NT2/D1 (cell line): ENCODE measurements around the gene NTN1.

Experiments used
- DNase-seq: peaks from one replicate; pipeline ENCODE4 v3.0.0-alpha.2; 2011; ENCODE audit warnings: low read depth, low spot score
- H3K27me3 ChIP-seq: 2 replicates; pipeline ENCODE4 v1.6.0; 2011; ENCODE audit warnings: mild to moderate bottlenecking; ENCODE audit not compliant: insufficient read length, insufficient read depth
- H3K36me3 ChIP-seq: 2 replicates; pipeline ENCODE4 v1.6.1; 2011; ENCODE audit warnings: mild to moderate bottlenecking, low read length, mixed read lengths; ENCODE audit not compliant: insufficient read depth, insufficient read length
- H3K4me1 ChIP-seq: 2 replicates; pipeline ENCODE4 v1.5.1; 2011; ENCODE audit not compliant: insufficient read depth, insufficient read length
- H3K4me3 ChIP-seq: 2 replicates; pipeline ENCODE4 v1.5.1; 2011; ENCODE audit warnings: low read depth; ENCODE audit not compliant: insufficient read length
- H3K9ac ChIP-seq: 2 replicates; pipeline ENCODE4 v1.6.0; 2011; ENCODE audit warnings: low read depth; ENCODE audit not compliant: insufficient read length
- H3K9me3 ChIP-seq: 2 replicates; pipeline ENCODE4 v1.5.1; 2011; ENCODE audit warnings: mild to moderate bottlenecking, low read length; ENCODE audit not compliant: insufficient read depth
- SUZ12 ChIP-seq: IDR thresholded peaks from 2 replicates; pipeline ENCODE4 v1.6.1; 2011; ENCODE audit not compliant: insufficient read length, insufficient read depth; ENCODE audit errors: extremely low read depth
- YY1 ChIP-seq: IDR thresholded peaks from 2 replicates; pipeline ENCODE4 v1.6.1; 2011; ENCODE audit not compliant: insufficient read length, insufficient read depth
- ZNF274 ChIP-seq: IDR thresholded peaks from 2 replicates; pipeline ENCODE4 v1.6.1; 2011; ENCODE audit warnings: mild to moderate bottlenecking, low read depth, low read length

The NTN1 gene

GRCh38 chr17:9232591-9233270, 211.4 kb downstream of the NTN1 start:
- H3K9me3 ChIP-seq: no peaks in the 10 kb centered on the region
- H3K4me3 ChIP-seq: no peak overlapping the region
- no peak overlapping the region for H3K9ac ChIP-seq
- H3K27me3 ChIP-seq: no peaks in the 10 kb centered on the region
- peaks cover 2% of the 10 kb centered on the region for H3K4me1 ChIP-seq
- DNase-seq: no peak
- H3K36me3 ChIP-seq: no peaks in the 10 kb centered on the region
- no peak for TF ChIP-seq ZNF274

- peaks cover 2% of the 10 kb centered on the region for H3K4me1 ChIP-seq
- no peak overlapping the region for H3K9ac ChIP-seq
- TF ChIP-seq YY1: no peak
- TF ChIP-seq ZNF274: no peak
- no peak for TF ChIP-seq SUZ12
- no peaks in the 10 kb centered on the region for H3K9me3 ChIP-seq
- no peak for DNase-seq
- no peak overlapping the region for H3K4me3 ChIP-seq
- H3K27me3 ChIP-seq: no peaks in the 10 kb centered on the region
- H3K36me3 ChIP-seq: no peaks in the 10 kb centered on the region
These were observed 211.9 kb downstream of the NTN1 start for GRCh38 chr17:9233271-9233599.

GRCh38 chr17:9233761-9234160, 212.5 kb downstream of the NTN1 start:
- DNase-seq: no peak
- Histone ChIP-seq H3K4me3 (no peak overlapping the region), H3K27me3 (peaks cover 2% of the 10 kb centered on the region), H3K9me3 (no peaks in the 10 kb centered on the region), H3K36me3 (no peaks in the 10 kb centered on the region), H3K4me1 (peaks cover 2% of the 10 kb centered on the region), H3K9ac (no peak overlapping the region)
- TF ChIP-seq YY1: no peak

- peaks cover 8% of the 10 kb centered on the region for H3K27me3 ChIP-seq
- no peaks in the 10 kb centered on the region for H3K36me3 ChIP-seq
- no peak overlapping the region for H3K4me3 ChIP-seq
- H3K9me3 ChIP-seq: no peaks in the 10 kb centered on the region
- no peak for DNase-seq
- peaks cover 7% of the 10 kb centered on the region for H3K4me1 ChIP-seq
- TF ChIP-seq ZNF274 (no peak), YY1 (no peak), SUZ12 (no peak)
- no peak overlapping the region for H3K9ac ChIP-seq
These were observed 213.2 kb downstream of the NTN1 start for GRCh38 chr17:9234389-9234945.

- no peaks in the 10 kb centered on the region for H3K9me3 ChIP-seq
- no peaks in the 10 kb centered on the region for H3K36me3 ChIP-seq
- no peak for DNase-seq
- peaks cover 8% of the 10 kb centered on the region for H3K27me3 ChIP-seq
- no peak overlapping the region for H3K4me3 ChIP-seq
- TF ChIP-seq YY1 (no peak), SUZ12 (no peak), ZNF274 (no peak)
- H3K9ac ChIP-seq: no peak overlapping the region
- H3K4me1 ChIP-seq: peaks cover 11% of the 10 kb centered on the region
These were observed 214.0 kb downstream of the NTN1 start for GRCh38 chr17:9235346-9235745.

- no peak for DNase-seq
- peaks cover 8% of the 10 kb centered on the region for H3K27me3 ChIP-seq
- H3K4me1 ChIP-seq: peaks cover 19% of the 10 kb centered on the region
- no peak for TF ChIP-seq SUZ12
- TF ChIP-seq YY1: no peak
- no peak for TF ChIP-seq ZNF274
- no peak overlapping the region for H3K9ac ChIP-seq
- H3K4me3 ChIP-seq: no peak overlapping the region
- H3K9me3 ChIP-seq: no peaks in the 10 kb centered on the region
- H3K36me3 ChIP-seq: no peaks in the 10 kb centered on the region
These were observed 215.2 kb downstream of the NTN1 start for GRCh38 chr17:9236286-9237052.

GRCh38 chr17:9237053-9237410, 215.7 kb downstream of the NTN1 start:
- peaks cover 19% of the 10 kb centered on the region for H3K4me1 ChIP-seq
- H3K9me3 ChIP-seq: no peaks in the 10 kb centered on the region
- no peak for DNase-seq
- peaks cover 8% of the 10 kb centered on the region for H3K27me3 ChIP-seq
- no peak overlapping the region for H3K9ac ChIP-seq
- no peaks in the 10 kb centered on the region for H3K36me3 ChIP-seq
- no peak for TF ChIP-seq ZNF274
- TF ChIP-seq SUZ12: no peak
- TF ChIP-seq YY1: no peak
- no peak overlapping the region for H3K4me3 ChIP-seq
